GM23338 (cell line): ENCODE results near the gene RPS29.

Source experiments
- EZH2 ChIP-seq: fragments of 200-600 bp; sonication (generic); IDR thresholded peaks from one replicate; pipeline ENCODE4 v1.8.0; 2017; ENCODE audit warnings: antibody characterized with exemption, mild to moderate bottlenecking, low read depth; ENCODE audit not compliant: unreplicated experiment
- EZH2phosphoT487 ChIP-seq: fragments of 200-600 bp; sonication (generic); IDR thresholded peaks from one replicate; pipeline ENCODE4 v1.8.1; 2018; ENCODE audit warnings: antibody characterized with exemption; ENCODE audit not compliant: unreplicated experiment
- JUNB ChIP-seq: IDR thresholded peaks from one replicate; pipeline ENCODE4 v1.6.1; 2016; ENCODE audit warnings: antibody characterized with exemption; ENCODE audit not compliant: unreplicated experiment
- NANOG ChIP-seq: IDR thresholded peaks from 2 replicates; pipeline ENCODE4 v1.6.1; 2016; ENCODE audit warnings: antibody characterized with exemption, borderline replicate concordance
- TF ChIP-seq, protein P1 (sequence below), 2 experiments: fragments of 200-600 bp in 1 of 2; sonication (generic) in 1 of 2; conservative IDR thresholded peaks; 2 replicates each; pipeline versions ENCODE4 v1.5.1 to v1.6.1; 2016 to 2017; ENCODE audit warnings: antibody characterized with exemption in 2 of 2, low read depth in 2 of 2, mild to moderate bottlenecking in 2 of 2, moderate library complexity in 1 of 2
- TF ChIP-seq, protein P2 (sequence below): IDR thresholded peaks from one replicate; pipeline ENCODE4 v1.6.1; 2018; ENCODE audit warnings: antibody characterized with exemption; ENCODE audit not compliant: unreplicated experiment

- TF ChIP-seq, protein P1, sequence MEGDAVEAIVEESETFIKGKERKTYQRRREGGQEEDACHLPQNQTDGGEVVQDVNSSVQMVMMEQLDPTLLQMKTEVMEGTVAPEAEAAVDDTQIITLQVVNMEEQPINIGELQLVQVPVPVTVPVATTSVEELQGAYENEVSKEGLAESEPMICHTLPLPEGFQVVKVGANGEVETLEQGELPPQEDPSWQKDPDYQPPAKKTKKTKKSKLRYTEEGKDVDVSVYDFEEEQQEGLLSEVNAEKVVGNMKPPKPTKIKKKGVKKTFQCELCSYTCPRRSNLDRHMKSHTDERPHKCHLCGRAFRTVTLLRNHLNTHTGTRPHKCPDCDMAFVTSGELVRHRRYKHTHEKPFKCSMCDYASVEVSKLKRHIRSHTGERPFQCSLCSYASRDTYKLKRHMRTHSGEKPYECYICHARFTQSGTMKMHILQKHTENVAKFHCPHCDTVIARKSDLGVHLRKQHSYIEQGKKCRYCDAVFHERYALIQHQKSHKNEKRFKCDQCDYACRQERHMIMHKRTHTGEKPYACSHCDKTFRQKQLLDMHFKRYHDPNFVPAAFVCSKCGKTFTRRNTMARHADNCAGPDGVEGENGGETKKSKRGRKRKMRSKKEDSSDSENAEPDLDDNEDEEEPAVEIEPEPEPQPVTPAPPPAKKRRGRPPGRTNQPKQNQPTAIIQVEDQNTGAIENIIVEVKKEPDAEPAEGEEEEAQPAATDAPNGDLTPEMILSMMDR (conservative IDR thresholded peaks at IDR 0.05; ENCODE audit: low read depth in 2 of 2) = no peak
- TF ChIP-seq, protein P2, sequence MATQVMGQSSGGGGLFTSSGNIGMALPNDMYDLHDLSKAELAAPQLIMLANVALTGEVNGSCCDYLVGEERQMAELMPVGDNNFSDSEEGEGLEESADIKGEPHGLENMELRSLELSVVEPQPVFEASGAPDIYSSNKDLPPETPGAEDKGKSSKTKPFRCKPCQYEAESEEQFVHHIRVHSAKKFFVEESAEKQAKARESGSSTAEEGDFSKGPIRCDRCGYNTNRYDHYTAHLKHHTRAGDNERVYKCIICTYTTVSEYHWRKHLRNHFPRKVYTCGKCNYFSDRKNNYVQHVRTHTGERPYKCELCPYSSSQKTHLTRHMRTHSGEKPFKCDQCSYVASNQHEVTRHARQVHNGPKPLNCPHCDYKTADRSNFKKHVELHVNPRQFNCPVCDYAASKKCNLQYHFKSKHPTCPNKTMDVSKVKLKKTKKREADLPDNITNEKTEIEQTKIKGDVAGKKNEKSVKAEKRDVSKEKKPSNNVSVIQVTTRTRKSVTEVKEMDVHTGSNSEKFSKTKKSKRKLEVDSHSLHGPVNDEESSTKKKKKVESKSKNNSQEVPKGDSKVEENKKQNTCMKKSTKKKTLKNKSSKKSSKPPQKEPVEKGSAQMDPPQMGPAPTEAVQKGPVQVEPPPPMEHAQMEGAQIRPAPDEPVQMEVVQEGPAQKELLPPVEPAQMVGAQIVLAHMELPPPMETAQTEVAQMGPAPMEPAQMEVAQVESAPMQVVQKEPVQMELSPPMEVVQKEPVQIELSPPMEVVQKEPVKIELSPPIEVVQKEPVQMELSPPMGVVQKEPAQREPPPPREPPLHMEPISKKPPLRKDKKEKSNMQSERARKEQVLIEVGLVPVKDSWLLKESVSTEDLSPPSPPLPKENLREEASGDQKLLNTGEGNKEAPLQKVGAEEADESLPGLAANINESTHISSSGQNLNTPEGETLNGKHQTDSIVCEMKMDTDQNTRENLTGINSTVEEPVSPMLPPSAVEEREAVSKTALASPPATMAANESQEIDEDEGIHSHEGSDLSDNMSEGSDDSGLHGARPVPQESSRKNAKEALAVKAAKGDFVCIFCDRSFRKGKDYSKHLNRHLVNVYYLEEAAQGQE = no peak
- TF ChIP-seq EZH2phosphoT487 = no peak
- no peak for TF ChIP-seq NANOG
- TF ChIP-seq JUNB = no peak
- no peak for TF ChIP-seq EZH2
Observed at GRCh38 chr14:49584058-49584457, 2.1 kb downstream of the RPS29 start.
